ENCODE measurements around the gene DPP6. TPM values are rescaled to one million over a fixed set of nuclear protein-coding genes. Genes with fewer than 3 reads are reported as not detected.

Gene DPP6
- total and polyA plus RNA-seq, 9 of the 15 experiments (the other 6 are each of a cell fraction or from before 2014, with no cell fraction given), result not detected

DNA sequence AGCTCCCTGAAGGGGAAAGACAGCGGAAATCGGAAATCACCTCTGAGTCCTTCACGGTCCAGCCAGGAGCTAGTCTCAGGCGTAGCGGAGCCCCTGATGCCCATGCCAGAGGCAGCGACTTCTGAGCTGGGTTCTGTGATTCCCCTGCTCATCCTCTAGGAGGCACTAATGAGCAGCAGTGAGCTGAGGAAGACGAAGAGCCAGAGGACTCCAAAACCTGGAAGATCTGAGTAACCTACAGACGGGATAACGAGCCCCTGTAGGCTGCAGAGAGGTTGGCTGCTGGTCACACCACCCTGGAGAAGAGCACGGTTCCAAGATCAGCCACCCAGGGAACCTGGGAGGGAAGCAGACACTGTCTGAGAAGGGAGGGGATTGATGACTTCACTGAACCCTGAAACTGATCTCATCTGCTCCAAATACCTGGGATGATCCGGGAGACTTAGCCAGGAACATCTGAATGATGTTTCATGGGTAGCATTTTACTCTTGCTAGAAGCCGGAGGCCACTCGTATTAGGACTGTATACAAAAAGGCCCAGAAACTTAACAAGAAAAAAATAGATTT is 646.6 kb downstream of the DPP6 start (continued):
- TF ChIP-seq, protein P1, sequence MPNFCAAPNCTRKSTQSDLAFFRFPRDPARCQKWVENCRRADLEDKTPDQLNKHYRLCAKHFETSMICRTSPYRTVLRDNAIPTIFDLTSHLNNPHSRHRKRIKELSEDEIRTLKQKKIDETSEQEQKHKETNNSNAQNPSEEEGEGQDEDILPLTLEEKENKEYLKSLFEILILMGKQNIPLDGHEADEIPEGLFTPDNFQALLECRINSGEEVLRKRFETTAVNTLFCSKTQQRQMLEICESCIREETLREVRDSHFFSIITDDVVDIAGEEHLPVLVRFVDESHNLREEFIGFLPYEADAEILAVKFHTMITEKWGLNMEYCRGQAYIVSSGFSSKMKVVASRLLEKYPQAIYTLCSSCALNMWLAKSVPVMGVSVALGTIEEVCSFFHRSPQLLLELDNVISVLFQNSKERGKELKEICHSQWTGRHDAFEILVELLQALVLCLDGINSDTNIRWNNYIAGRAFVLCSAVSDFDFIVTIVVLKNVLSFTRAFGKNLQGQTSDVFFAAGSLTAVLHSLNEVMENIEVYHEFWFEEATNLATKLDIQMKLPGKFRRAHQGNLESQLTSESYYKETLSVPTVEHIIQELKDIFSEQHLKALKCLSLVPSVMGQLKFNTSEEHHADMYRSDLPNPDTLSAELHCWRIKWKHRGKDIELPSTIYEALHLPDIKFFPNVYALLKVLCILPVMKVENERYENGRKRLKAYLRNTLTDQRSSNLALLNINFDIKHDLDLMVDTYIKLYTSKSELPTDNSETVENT (CRISPR knock-in tag; IDR thresholded peaks at IDR 0.05), result no peak
- TF ChIP-seq FIP1L1 (IDR thresholded peaks at IDR 0.05; ENCODE audit: low read depth, low read length, poor library complexity, severe bottlenecking), result no peak
- no peak for TF ChIP-seq PHF8 (IDR thresholded peaks at IDR 0.05; ENCODE audit: borderline replicate concordance, low read length)
- TF ChIP-seq, protein P2, sequence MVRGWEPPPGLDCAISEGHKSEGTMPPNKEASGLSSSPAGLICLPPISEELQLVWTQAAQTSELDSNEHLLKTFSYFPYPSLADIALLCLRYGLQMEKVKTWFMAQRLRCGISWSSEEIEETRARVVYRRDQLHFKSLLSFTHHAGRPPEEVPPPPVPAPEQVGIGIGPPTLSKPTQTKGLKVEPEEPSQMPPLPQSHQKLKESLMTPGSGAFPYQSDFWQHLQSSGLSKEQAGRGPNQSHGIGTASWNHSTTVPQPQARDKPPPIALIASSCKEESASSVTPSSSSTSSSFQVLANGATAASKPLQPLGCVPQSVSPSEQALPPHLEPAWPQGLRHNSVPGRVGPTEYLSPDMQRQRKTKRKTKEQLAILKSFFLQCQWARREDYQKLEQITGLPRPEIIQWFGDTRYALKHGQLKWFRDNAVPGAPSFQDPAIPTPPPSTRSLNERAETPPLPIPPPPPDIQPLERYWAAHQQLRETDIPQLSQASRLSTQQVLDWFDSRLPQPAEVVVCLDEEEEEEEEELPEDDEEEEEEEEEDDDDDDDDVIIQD (CRISPR knock-in tag; IDR thresholded peaks at IDR 0.05), result no peak
- peak in 1 of 2 experiments; percentile 40; a peak in 1 of 4 replicates for TF ChIP-seq RCOR1 (IDR thresholded peaks at IDR 0.05; ENCODE audit: borderline replicate concordance in 1 of 2, low read depth in 2 of 2, low read length in 2 of 2)
- TF ChIP-seq CXXC5 (CRISPR knock-in tag; IDR thresholded peaks at IDR 0.05), result no peak
- TF ChIP-seq RAD21 (CRISPR knock-in tag; conservative IDR thresholded peaks at IDR 0.05 in 1 of 2, IDR thresholded peaks at IDR 0.05 in 1 of 2), result peak; percentile 35 to 45
- TF ChIP-seq HMG20A (CRISPR knock-in tag; conservative IDR thresholded peaks at IDR 0.05), result no peak
- no peak for TF ChIP-seq ZNF282 (CRISPR knock-in tag; IDR thresholded peaks at IDR 0.05)
- no peak for TF ChIP-seq TRIM28 (IDR thresholded peaks at IDR 0.05)
- no peak for TF ChIP-seq ZNF263 (CRISPR knock-in tag; IDR thresholded peaks at IDR 0.05; ENCODE audit: borderline replicate concordance)
- no peak for TF ChIP-seq ZNF785 (CRISPR knock-in tag; IDR thresholded peaks at IDR 0.05)
- no peak for TF ChIP-seq ZBTB7A (IDR thresholded peaks at IDR 0.05; ENCODE audit: borderline replicate concordance, control insufficient read depth, low read depth, low read length)
- TF ChIP-seq NFIC (IDR thresholded peaks at IDR 0.05), result no peak
- TF ChIP-seq ZEB2 (IDR thresholded peaks at IDR 0.05), result no peak
- no peak for TF ChIP-seq SUPT5H (IDR thresholded peaks at IDR 0.05)
- TF ChIP-seq, protein P3, sequence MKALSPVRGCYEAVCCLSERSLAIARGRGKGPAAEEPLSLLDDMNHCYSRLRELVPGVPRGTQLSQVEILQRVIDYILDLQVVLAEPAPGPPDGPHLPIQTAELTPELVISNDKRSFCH (CRISPR knock-in tag; IDR thresholded peaks at IDR 0.05), result no peak
- TF ChIP-seq, protein P3 (tag; IDR thresholded peaks at IDR 0.05), result no peak
- TF ChIP-seq, protein P4, sequence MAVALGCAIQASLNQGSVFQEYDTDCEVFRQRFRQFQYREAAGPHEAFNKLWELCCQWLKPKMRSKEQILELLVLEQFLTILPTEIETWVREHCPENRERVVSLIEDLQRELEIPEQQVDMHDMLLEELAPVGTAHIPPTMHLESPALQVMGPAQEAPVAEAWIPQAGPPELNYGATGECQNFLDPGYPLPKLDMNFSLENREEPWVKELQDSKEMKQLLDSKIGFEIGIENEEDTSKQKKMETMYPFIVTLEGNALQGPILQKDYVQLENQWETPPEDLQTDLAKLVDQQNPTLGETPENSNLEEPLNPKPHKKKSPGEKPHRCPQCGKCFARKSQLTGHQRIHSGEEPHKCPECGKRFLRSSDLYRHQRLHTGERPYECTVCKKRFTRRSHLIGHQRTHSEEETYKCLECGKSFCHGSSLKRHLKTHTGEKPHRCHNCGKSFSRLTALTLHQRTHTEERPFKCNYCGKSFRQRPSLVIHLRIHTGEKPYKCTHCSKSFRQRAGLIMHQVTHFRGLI (CRISPR knock-in tag; IDR thresholded peaks at IDR 0.05), result no peak
- TF ChIP-seq CBFA2T3 (IDR thresholded peaks at IDR 0.05), result no peak
- peak; percentile 63 for TF ChIP-seq RBM39 (optimal IDR thresholded peaks at IDR 0.05; ENCODE audit: low read depth, low read length)
- TF ChIP-seq XRCC5 (IDR thresholded peaks at IDR 0.05; ENCODE audit: low read depth, low read length), result peak; percentile 67; the same call in 1 of the 2 replicates
